ENCODE results near the gene HASPIN.

DNA sequence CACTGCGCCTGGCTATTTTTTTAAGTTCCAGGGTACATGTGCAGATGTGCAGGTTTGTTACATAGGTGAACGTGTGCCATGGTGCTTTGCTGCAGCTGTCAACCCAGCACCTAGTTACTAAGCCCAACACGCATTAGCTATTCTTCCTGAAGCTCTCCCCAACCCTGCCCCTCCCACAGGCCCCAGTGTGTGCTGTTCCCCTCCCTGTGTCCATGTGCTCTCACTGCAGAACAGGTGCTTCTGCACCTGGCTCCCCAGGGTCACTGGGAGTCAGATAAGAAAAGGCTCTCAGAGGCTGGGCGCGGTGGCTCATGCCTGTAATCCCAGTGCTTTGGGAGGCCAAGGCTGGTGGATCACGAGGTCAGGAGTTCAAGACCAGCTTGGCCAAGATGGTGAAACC is 6.2 kb downstream of the HASPIN start:
- TF ChIP-seq POLR2A (IDR thresholded peaks at IDR 0.05; ENCODE audit: low read depth, low read length) (no peak), POLR2AphosphoS5 (IDR thresholded peaks at IDR 0.05; ENCODE audit: low read depth, low read length) (no peak), TAF1 (IDR thresholded peaks at IDR 0.05; ENCODE audit: low read depth, low read length) (no peak), SPI1 (IDR thresholded peaks at IDR 0.05; ENCODE audit: low read depth, low read length) (no peak)
